HG03095 (cell line): ENCODE measurements around the gene PAQR5.
"Not testable (repeated sequence)": the region's sequence is repeated elsewhere in the genome, so short reads cannot be mapped to it uniquely, and the experiment has no call there.

Experiments
- ATAC-seq: cut with Tn5 transposase; IDR thresholded peaks from one replicate; pipeline ENCODE4 v1.9.1; 2021; ENCODE audit warnings: moderate library complexity; ENCODE audit not compliant: unreplicated experiment

Gene PAQR5, protein sequence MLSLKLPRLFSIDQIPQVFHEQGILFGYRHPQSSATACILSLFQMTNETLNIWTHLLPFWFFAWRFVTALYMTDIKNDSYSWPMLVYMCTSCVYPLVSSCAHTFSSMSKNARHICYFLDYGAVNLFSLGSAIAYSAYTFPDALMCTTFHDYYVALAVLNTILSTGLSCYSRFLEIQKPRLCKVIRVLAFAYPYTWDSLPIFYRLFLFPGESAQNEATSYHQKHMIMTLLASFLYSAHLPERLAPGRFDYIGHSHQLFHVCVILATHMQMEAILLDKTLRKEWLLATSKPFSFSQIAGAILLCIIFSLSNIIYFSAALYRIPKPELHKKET

DNA sequence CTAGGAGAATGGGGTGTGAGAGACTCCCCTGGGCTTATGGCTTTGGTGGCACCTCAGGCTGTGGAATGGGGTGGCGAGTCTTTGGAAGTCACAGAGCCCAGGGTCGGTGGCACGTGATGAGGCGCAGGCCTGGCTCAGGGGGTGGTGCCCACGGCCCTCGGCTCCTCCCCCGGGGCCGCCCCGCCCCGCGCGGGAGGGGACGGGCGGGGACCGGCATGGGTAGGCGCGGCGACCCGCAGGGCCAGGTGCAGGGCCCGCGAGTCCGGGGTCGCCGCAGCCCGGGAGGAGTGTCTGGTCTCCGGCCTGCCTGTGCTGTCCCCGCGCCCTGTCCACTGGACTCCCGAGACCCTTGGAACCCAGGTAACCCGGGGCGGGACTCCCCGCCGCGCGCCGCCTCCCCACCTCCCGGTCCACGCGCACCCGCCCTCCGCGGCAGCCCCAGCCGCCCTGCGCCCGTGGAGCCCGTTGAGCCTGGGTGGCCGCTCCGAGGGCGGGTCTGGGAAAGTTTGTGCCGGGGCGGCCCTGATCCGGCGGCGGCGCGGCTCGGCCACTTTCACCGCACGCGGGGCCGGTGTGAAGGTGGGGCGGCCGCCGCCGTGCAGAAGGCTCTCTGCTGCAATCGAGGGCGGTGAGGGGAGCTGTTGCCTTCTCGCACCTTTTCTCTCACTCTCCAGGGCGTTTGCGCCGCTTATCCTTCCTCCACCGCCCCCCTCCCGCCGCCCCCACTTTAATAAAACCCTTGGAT, at the start of gene PAQR5:
Gene PAQR5 (plus strand): TSS at position 216 of the 745 bp plus-strand sequence. CDS start 61,169 bp downstream, outside the sequence.
- no peak for ATAC-seq

DNA sequence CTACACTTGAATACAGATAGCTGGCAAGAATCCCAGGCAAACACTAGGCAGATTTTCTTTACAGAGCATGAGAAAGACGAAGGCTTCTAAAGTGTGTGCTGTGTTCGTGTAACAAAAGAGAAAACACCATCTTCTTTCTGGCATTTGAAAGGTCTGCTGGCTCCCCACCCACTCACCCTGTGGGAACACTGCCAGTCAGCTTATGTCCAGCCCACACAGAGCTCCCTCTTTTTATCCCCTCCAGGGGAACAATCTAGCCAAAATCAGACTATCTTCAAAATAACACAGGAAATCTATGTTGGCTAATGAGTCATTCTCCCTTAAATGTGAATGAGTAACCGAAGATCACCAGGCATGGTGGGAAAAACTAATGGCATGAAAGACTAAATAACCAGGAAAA, 45.6 kb upstream of the PAQR5 start:
- ATAC-seq = no peak

DNA sequence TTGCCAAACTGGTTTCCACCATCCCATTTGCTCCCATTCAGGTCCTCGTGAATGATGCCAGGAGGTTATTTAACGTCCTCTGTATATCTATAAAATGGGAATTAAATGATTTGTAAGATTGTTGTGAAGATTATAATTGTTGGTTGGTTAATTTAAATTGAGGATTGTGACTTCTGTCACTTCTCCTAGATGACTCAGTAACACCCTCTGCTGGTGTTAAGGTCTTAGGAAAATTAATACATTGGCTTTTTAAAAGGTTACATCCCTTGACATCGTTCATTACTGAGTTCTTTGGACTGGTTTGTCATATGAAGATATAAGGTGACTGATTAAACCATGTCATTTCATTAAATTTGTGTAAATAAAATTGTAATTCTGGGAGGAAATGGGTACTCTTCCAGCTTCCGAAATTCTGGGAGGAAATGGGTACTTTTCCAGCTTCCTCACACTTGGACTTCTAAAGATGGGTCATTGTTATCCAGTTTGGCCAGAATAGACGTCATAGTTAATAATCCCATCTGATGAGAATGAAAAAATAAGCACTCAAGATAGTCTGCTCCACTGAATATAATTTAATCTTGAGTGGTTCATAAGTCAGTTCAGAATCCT, 33.3 kb upstream of the PAQR5 start:
- no peak for ATAC-seq

DNA sequence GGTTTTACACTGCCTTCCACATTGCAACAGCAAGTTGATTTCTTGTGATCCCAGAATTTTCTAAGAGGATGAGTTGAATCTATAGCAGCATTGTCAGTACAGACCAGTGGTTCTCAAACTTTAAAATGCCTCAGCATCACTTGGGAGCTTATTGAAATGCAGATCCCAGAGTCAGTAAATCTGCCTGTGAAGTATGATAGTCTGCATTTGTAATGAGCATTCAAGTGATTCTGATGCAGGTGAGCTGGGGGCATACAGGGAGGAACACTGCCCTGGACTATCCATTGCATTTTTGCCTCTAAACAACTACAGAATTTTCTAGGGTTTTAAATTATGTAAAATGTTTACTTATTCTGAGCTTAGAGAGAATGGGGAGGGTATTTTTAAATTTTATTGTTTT, 27.5 kb upstream of the PAQR5 start:
- ATAC-seq = no peak

DNA sequence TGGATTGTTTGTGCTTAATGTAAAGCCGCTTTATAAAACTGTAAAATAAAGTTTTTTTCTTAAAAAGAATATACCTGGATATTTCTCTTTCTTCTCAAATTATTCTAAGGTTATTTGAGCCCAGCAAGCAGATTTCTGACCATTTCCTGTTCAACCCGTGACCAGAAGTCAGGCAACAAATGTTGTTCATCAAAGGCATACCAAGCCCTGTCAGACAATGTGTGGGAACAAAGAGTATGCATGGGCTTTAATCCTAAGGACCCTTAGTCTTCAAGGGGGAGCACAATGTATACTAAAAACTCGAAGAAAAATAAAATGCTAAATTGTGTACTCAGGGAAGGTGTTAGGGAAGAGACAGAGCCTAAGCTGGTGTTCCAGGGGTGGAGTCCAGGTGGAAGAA, 26.6 kb upstream of the PAQR5 start:
- ATAC-seq = no peak

DNA sequence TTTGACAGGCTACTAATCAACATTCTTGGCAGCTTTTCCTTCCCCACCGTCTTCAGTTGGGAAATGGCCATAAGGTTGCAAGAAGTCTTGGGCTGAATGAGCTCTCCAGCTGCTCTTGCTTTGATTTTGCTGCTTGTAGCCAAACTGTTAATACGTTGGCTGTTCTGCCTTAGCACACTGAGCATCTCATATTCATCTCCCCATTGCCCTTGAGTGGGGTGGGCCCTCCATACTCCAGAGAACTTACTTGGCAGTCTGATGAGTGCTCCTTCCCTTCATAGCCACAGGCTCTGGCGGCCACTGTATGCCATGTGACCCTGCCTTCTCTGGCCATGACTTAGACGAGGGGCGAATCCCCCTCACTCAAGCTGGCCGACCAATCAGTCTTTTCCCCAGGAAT, 25.8 kb upstream of the PAQR5 start:
- no peak for ATAC-seq

DNA sequence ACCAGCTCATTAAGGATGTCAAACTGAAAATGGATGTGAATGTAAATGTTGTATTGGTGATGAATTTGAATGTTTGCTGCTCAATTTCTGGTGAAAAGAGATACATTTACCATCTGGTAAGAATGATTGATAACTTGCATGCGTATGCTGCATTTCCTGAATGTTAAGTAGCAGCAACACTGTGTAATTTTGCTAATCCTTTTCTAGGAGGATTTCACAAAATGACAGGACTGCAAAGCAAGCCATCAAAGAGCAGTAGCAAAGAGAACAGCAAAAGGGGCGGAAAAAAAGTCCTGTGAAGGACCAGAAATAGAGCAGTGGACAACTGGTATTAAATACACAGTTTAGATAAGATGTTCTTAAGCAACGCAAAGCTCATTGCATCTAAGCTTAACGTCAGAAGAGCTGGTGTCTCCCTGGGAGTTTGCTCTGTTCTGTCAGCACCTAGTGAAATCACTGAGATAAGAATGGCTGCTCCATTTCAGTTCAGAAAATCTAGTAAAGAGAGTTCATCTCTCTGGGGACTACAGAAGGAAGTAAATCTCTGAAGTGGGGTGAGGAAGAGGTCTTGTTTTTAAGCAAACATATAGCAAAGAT, 23.5 kb upstream of the PAQR5 start:
- ATAC-seq = no peak

DNA sequence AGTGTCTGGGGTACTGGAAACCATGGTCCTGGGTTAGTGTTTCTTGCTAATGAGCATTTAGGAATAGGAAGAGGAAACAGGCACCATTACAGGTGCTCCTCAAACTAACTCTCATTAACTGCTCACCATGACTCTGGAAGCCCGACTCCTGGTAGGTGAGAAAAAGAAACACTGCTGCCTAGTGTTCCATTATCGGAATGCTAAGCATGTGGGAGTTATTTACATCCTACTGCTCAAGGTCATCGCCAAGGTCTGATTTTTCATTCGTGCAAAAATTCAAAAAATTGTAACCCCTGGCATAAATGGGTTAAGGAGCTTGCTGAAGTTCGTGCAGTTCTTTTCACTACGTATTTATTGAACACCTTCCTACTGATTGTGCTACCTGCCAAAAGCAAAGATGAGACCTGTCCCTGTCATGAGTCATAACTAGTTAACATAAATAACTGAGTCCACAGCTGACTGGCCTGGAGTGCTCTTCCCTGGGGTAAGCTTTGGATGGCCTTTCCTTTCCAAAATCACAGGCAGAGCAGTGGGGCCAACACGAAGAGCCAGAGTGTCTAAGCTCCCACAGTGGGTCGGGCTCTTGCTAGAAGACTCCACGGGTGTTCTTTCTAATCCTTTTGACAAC, 22.7 kb upstream of the PAQR5 start:
- ATAC-seq = no peak

DNA sequence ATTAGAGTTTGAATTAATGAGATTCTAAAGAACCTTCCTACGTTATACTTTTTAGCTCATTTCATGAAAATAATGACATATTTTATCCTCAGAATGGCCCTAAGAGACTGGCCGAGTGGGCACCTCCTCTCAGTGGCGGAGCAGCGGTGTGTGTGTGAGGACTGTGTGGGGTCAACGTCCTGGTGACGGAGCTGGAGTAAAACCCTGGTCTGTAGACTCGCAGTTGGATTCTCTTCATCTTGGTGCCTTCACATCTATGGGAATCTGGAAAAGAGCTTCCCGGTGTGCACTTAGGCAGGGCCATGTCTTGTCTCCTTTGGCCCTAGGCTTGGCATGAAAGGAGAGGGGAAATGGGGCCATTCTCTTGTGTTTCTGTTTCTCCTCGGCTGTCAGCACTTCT, 21.4 kb upstream of the PAQR5 start:
- ATAC-seq = no peak

DNA sequence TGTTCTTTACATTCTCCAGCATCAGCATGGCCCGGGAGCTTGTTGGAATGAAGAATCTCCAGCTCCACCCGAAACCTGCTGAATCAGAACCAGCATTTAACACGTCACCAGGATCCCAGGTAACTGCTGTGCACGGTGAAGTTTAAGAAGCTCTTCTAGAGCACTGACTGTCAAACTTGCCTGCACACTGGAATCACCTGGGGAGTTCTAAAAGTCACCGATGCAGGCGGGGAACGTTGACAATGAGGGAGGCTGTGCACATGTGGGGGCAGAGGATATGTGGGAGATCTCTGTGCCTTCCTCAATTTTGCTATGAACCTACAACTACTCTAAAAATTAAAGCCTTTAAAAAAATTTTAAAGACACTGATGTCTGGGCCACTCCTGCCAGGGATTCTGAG, 19.1 kb upstream of the PAQR5 start:
- ATAC-seq = no peak

DNA sequence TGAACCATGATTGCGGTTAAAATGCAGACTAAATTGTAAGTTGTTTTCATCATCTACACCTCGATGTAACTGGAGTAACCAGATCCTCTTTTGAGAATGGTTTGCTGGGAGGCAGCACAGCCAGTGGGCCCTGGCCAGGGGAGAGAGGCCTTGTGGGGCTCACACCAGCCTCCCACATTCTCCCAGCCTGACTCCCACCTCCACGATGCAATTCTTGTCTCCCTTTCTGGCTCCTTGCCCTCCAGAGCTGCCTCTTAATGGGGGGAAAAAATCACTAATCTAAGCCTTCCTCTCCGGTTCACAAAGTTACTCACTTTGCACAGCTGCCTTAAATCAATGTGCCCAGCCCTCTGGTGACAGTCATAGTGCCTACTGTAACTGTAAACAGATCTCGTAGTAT, 17.9 kb upstream of the PAQR5 start:
- no peak for ATAC-seq

DNA sequence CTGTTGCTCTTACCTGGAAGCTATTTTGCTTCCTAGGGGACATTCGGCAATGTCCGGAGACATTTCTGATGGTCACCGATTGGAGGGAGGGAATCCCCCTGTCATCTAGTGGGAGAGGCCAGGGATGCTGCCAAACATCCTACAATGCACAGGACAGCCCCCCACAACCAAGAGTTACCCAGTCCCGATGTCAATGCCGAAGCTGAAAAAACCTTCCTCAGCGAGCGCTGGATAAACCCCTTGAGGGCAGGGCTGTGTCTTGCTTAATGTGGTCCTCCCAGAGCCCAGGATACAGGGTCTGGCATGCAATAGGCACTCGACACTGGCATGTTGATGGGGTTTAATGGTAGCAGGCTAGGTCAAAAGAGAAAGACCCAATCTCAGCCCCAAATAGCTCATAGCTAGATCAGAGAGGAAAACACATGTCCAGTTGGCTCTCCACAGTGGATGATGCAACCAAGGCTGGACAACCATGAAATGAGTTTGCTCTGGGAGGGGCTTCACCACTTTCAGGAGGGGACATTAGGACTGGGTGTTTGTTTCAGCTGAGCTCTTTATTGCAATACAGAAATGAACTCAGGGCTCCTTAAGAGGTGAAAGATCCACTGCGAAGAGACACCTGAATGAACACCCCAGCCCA, 16.5 kb upstream of the PAQR5 start:
- no peak for ATAC-seq

DNA sequence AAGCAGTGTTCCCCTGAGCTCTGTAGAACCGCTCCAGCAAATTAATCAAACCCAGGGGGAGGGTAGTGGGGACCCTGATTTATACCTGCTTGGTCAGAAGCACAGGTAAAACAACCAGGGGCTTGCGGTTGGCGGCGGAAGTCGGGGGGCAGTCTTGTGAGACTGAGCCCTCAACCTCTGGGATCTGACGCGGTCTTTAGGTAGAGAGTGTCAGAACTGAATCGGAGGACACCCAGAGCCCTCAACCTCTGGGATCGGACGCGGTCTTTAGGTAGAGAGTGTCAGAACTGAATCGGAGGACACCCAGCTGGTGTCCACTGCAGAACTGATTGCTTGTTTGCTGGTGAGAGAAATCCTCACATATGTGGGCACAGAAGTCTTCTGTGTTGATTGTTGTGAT, 12.9 kb upstream of the PAQR5 start:
- no peak for ATAC-seq

DNA sequence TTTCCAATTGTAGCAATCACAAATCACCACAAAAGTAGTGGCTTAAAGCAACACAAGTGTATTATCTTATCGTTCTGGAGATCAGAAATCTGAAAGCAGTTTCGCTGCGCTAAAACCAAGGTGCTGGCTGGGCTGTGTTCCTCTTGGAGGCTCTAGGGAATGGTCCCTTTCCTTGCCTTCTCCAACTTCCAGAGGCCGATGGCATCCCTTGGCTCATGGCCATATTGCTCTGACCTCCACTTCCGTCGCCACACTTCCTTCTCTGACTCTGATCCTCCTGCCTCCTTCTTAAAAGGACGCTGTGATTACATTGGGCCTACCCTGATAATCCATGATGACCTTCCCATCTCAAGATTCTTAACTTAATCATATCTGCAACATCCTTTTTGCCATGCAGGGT, 10.7 kb upstream of the PAQR5 start:
- no peak for ATAC-seq

DNA sequence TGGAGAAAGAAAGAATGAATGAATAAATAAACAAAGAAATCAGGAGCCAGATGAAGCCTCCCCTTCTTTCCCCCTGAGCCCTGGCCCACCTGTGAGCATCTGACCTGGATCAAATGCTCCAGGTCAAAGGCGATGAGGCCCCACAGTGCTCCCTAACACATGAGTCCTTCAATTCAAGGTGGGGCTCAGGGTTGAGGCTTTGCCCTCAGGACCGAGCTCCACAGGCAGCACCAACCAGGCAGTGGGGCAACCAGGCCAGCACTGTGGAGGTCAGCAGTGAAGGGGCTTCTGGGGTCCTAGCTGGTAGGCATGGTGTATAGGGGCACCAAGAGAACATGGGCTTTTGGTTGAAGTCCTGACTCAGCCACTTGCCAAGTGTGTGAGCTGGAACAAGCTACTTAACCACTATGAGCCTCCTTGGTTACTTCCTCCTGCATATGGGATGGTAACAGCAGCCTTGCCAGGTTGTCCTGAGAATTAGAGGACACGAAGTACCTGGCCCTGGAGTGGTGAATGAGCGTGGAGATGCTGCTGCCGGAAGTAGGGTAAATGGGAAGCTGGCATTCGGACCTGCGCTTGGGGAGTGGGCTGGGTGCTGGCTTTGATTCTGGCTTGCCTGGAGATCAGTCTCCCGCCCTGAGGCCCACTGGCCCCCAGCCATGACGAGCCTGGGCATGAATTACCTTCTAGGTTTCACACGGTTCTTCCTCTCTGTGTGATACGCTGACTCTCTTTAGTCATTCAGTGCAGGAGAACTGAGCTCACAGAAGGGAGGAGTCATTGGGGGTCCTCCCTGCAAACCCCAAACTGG, 10.0 kb upstream of the PAQR5 start:
- no peak for ATAC-seq

DNA sequence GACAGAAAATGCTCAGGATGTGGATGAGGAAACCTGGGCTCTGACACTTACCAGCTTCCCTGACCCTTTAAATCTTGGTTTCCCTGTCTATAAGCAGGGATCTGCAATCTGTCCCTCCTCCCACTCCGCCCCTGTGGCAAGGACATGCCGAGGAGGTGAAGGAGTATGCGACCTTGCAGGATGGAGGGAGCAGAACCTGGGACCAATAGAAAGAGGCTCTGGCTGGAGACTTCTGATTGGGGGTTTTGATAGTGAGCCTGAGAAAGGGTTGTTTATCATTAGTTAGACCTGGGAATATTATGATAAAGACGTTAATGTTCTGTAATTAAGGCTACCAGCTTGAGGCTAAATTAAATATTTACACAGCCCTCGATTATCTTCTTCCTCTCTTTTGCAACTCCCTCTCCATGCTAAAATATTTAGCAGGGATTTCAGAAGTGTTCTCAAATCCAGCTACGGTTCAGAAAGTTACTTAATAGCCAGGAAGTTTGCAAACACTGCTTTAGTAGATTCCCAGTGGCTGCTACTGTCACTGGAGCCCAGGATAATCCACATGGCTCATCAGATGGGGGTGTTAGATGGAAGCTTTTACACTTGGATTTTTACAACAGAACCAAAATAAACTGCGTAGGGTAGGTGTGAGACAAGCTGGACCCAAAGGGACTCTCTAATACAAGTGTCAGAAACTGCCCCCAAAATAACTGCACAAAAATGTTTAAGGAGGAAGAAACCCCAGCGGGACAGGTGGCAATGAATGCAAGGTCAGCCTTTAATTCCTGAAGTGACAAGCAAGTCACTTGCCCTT, 9.2 kb upstream of the PAQR5 start:
- ATAC-seq = no peak

DNA sequence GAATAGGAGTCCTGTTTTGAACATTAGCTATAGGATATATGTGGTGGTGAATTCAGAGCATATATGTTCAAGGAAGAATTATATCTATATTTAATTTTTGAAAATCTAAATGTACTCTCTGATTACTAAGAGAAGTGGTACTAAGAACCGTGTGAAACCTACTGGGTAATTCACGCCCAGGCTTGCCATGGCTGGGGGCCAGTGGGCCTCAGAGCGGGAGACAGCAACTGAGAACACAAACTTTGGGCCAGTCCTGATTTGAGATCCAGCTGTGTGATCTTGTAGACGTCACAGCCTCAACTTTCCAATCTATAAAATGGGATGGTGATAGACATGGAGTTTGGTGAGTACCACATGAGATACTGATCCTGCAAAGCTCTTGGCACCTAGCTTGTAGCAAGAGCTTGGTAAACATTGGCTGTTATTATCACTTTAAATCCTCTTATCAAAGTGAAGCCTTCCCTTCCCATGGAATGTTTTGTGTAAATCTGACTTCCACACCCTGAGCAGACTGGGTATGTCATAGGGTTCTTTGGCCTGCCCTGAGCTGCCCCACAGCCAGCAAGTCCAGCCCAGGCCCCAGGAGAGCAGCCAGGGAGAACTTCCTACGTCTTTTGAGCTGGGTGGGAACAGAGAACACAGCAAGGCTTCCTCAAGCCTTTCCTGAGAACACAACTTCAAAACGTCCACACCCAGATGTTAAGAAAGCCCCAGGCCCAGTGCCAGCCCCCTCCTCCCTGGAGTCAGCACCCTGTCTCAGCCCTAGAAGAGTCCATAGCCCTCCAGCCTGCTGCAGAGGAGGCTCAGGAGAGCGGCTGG, 8.2 kb upstream of the PAQR5 start:
- ATAC-seq = no peak

DNA sequence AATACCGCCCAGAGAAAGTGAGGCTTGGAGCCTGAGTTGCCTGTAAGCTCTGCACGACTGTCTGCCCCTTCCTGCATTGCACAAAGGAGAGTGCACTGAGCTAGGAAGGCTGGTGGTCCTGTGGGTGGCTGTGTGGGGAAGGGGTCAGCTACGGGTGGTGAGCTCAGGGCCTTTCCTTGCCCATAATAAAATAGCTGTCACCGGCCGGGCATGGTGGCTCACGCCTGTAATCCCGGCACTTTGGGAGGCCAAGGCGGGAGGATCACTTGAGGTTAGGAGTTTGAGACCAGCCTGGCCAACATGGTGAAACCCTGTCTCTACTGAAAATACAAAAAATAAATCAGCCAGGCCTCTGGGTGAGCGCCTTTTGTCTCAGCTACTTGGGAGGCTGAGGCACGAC, 7.1 kb upstream of the PAQR5 start:
- ATAC-seq = not testable (repeated sequence)
